OCI-LY7 (cell line): Measurements from ENCODE around the gene AOPEP. TPM values are rescaled to one million over a fixed set of nuclear protein-coding genes. Genes with fewer than 3 reads are reported as not detected.

Experiments used
- BruUV-seq: library from RNA; stranded (reverse); fragments of 400-500 nt; replicated peaks from 2 replicates; lab custom pipeline; 2021; lab: Mats Ljungman, UMichigan
- CTCF ChIA-PET: fragments of 300-600 bp; sonication (Branson Sonifier 250); formaldehyde crosslinking; loops from one replicate; lab custom pipeline; 2022; ENCODE audit warnings: antibody characterized with exemption; ENCODE audit not compliant: unreplicated experiment; lab: Charles Lee
- POLR2A ChIA-PET: fragments of 300-600 bp; sonication (Branson Sonifier 250); formaldehyde crosslinking; loops from one replicate; lab custom pipeline; 2022; ENCODE audit warnings: antibody characterized with exemption; lab: Charles Lee
- DNase-seq: peaks from one replicate; pipeline ENCODE4 v3.0.0-alpha.2; 2015; ENCODE audit warnings: low spot score
- H2AFZ ChIP-seq: fragments of 200-600 bp; sonication (generic), shearing (Covaris generic); 2 replicates; pipeline ENCODE4 v1.6.1; 2014; ENCODE audit warnings: mild to moderate bottlenecking, antibody characterized with exemption, low read length, moderate library complexity
- H3K27ac ChIP-seq: fragments of 200-600 bp; sonication (generic); 2 replicates; pipeline ENCODE4 v1.5.1; 2014; ENCODE audit warnings: mixed run types, low read depth, mild to moderate bottlenecking, moderate library complexity, low read length, inconsistent platforms; ENCODE audit not compliant: poor library complexity, severe bottlenecking
- H3K36me3 ChIP-seq: fragments of 200-600 bp; sonication (generic); 2 replicates; pipeline ENCODE4 v1.6.1; 2014; ENCODE audit warnings: mild to moderate bottlenecking, antibody characterized with exemption, low read length, moderate library complexity, mixed read lengths; ENCODE audit not compliant: insufficient read depth
- H3K4me1 ChIP-seq: fragments of 200-600 bp; sonication (generic); 2 replicates; pipeline ENCODE4 v1.5.1; 2014; ENCODE audit warnings: mild to moderate bottlenecking, low read length; ENCODE audit not compliant: insufficient read depth, poor library complexity, severe bottlenecking
- H3K4me2 ChIP-seq: fragments of 200-600 bp; sonication (generic); 2 replicates; pipeline ENCODE4 v1.6.1; 2014; ENCODE audit warnings: mild to moderate bottlenecking, low read length
- H3K4me3 ChIP-seq: fragments of 200-600 bp; sonication (generic); 2 replicates; pipeline ENCODE4 v1.5.1; 2014; ENCODE audit warnings: mild to moderate bottlenecking, low read depth, low read length; ENCODE audit not compliant: poor library complexity, severe bottlenecking
- H3K79me2 ChIP-seq: fragments of 200-600 bp; sonication (generic); 2 replicates; pipeline ENCODE4 v1.6.1; 2016; ENCODE audit warnings: low read depth, mild to moderate bottlenecking, low read length, moderate library complexity, mixed read lengths; ENCODE audit not compliant: insufficient read depth
- H3K9me2 ChIP-seq: fragments of 200-600 bp; sonication (generic); 2 replicates; pipeline ENCODE4 v1.6.1; 2016; ENCODE audit warnings: mild to moderate bottlenecking, low read length, mixed read lengths; ENCODE audit not compliant: insufficient read depth
- H3K9me3 ChIP-seq: fragments of 200-600 bp; sonication (generic); 2 replicates; pipeline ENCODE4 v1.6.1; 2014; ENCODE audit warnings: mild to moderate bottlenecking, mixed run types, low read length, mixed read lengths
- H4K20me1 ChIP-seq: fragments of 200-600 bp; sonication (generic); 2 replicates; pipeline ENCODE4 v1.6.1; 2014; ENCODE audit warnings: mild to moderate bottlenecking, antibody characterized with exemption, low read length, moderate library complexity, mixed read lengths; ENCODE audit not compliant: insufficient read depth
- CTCF ChIP-seq: fragments of 200-600 bp; sonication (generic); conservative IDR thresholded peaks from 2 replicates; pipeline ENCODE4 v1.5.1; 2014; ENCODE audit warnings: mild to moderate bottlenecking, antibody characterized with exemption, low read length, moderate library complexity, mixed read lengths
- EZH2phosphoT487 ChIP-seq: fragments of 200-600 bp; sonication (generic); IDR thresholded peaks from 2 replicates; pipeline ENCODE4 v1.6.1; 2018; ENCODE audit warnings: low read depth, borderline replicate concordance, mild to moderate bottlenecking, mixed run types, antibody characterized with exemption, low read length, moderate library complexity, mixed read lengths
- intact Hi-C: fragments of 100-400 bp; cut with micrococcal nuclease; formaldehyde crosslinking; loops from one replicate; pipeline ENCODE4 v1.10.0; 2022; ENCODE audit not compliant: unreplicated experiment
- total RNA-seq, 2 experiments: library from RNA; depleted of rRNA in 1 of 2; stranded (reverse); fragments of >200 nt in 1 of 2; shearing (Covaris generic) in 1 of 2; gene quantifications; 2 replicates each; pipeline ENCODE4 v1.2.3, GENCODE V29; 2014 to 2022

Gene AOPEP
- total RNA-seq, 2 experiments from 2014 or later, result 17.3 to 24.3 TPM

- ChIA-PET POLR2A (no interaction called here), CTCF (no interaction called here)
- TF ChIP-seq EZH2phosphoT487, result no peak
- no peak for TF ChIP-seq CTCF
- no peaks in the 10 kb centered on the region for H3K9me2 ChIP-seq
- no peaks in the 10 kb centered on the region for H3K36me3 ChIP-seq
- no peak for DNase-seq
- no peaks in the 10 kb centered on the region for H3K79me2 ChIP-seq
- no peak overlapping the region for H3K27ac ChIP-seq
- intact Hi-C loops, result no loop called here
- no peak overlapping the region for H3K4me2 ChIP-seq
- no peaks in the 10 kb centered on the region; the same call in 1 of the 2 replicates for H3K9me3 ChIP-seq
- BruUV-seq, result no TSS peak
- no peaks in the 10 kb centered on the region for H3K4me1 ChIP-seq
- no peak overlapping the region for H2AFZ ChIP-seq
- H4K20me1 ChIP-seq, result no peaks in the 10 kb centered on the region
- H3K4me3 ChIP-seq, result no peak overlapping the region
Measured at GRCh38 chr9:94717761-94718160, 8.7 kb upstream of the AOPEP start.

GRCh38 chr9:94718936-94719335 lies 7.6 kb upstream of the AOPEP start:
- intact Hi-C loops, result no loop called here
- H3K9me3 ChIP-seq, result no peaks in the 10 kb centered on the region; the same call in 1 of the 2 replicates
- ChIA-PET CTCF (no interaction called here), POLR2A (no interaction called here)
- no peaks in the 10 kb centered on the region for H3K79me2 ChIP-seq
- no peak overlapping the region for H3K4me3 ChIP-seq
- TF ChIP-seq CTCF (no peak), EZH2phosphoT487 (no peak)
- no peak overlapping the region for H3K27ac ChIP-seq
- H2AFZ ChIP-seq, result 0 out of 2 replicates have a peak overlapping the region, but pooled peaks have one; percentile 19
- no peak overlapping the region for H3K4me2 ChIP-seq
- H3K9me2 ChIP-seq, result no peaks in the 10 kb centered on the region
- H3K4me1 ChIP-seq, result no peaks in the 10 kb centered on the region
- no TSS peak for BruUV-seq
- DNase-seq, result no peak
- no peaks in the 10 kb centered on the region for H3K36me3 ChIP-seq
- no peaks in the 10 kb centered on the region for H4K20me1 ChIP-seq

- Histone ChIP-seq H4K20me1 (no peaks in the 10 kb centered on the region), H2AFZ (no peak overlapping the region), H3K4me2 (no peak overlapping the region), H3K79me2 (no peaks in the 10 kb centered on the region), H3K4me3 (no peak overlapping the region), H3K27ac (no peak overlapping the region), H3K9me3 (no peaks in the 10 kb centered on the region; the same call in 1 of the 2 replicates), H3K36me3 (no peaks in the 10 kb centered on the region), H3K9me2 (no peaks in the 10 kb centered on the region), H3K4me1 (no peaks in the 10 kb centered on the region)
- ChIA-PET POLR2A (no interaction called here), CTCF (no interaction called here)
- no TSS peak for BruUV-seq
- no peak for DNase-seq
- intact Hi-C loops, result no loop called here
- no peak for TF ChIP-seq CTCF
- no peak for TF ChIP-seq EZH2phosphoT487
Measured at GRCh38 chr9:94719878-94720277, 6.6 kb upstream of the AOPEP start.
